A549 (cell line): ENCODE results near the gene BCORL1.

Experiments
- CBX8 ChIP-seq: fragments of 200-600 bp; sonication (generic); IDR thresholded peaks from 2 replicates; pipeline ENCODE4 v1.6.1; 2016
- CEBPB ChIP-seq, 2 experiments: fragments of >200 bp in 1 of 2; sonication (Bioruptor Twin) in 1 of 2; formaldehyde crosslinking in 1 of 2; IDR thresholded peaks; 2 replicates each; pipeline ENCODE4 v1.6.1; 2012 to 2016
- EHMT2 ChIP-seq: fragments of 200-600 bp; sonication (generic); IDR thresholded peaks from 2 replicates; pipeline ENCODE4 v1.6.1; 2016; ENCODE audit warnings: antibody characterized with exemption, low read depth, mild to moderate bottlenecking, moderate library complexity
- EP300 ChIP-seq, 2 experiments: fragments of >200 bp; sonication (Bioruptor Twin); formaldehyde crosslinking; IDR thresholded peaks; 2 replicates in 1 of 2; 3 replicates in 1 of 2; pipeline ENCODE4 v1.6.1; 2016 to 2017
- ESRRA ChIP-seq: fragments of 150-350 bp; IDR thresholded peaks from 2 replicates; pipeline ENCODE4 v1.6.1; 2014; ENCODE audit warnings: mild to moderate bottlenecking, low read length, borderline replicate concordance
- MAFK ChIP-seq: fragments of 450-650 bp; IDR thresholded peaks from 2 replicates; pipeline ENCODE4 v1.6.1; 2014; ENCODE audit not compliant: partially characterized antibody
- POLR2A ChIP-seq: IDR thresholded peaks from 2 replicates; pipeline ENCODE4 v1.6.1; 2012; ENCODE audit warnings: mild to moderate bottlenecking, low read length
- RFX5 ChIP-seq: fragments of 450-650 bp; IDR thresholded peaks from 2 replicates; pipeline ENCODE4 v1.7.1; 2014; ENCODE audit warnings: antibody characterized with exemption, mild to moderate bottlenecking, moderate library complexity
- TP53 ChIP-seq: fragments of 250-450 bp; sonication (Bioruptor Pico); IDR thresholded peaks from 2 replicates; pipeline ENCODE4 v1.5.0; 2021; ENCODE audit warnings: mild to moderate bottlenecking, moderate library complexity
- TF ChIP-seq, protein P1 (sequence below): fragments of 200-600 bp; sonication (generic); IDR thresholded peaks from 2 replicates; pipeline ENCODE4 v1.6.1; 2016; ENCODE audit warnings: antibody characterized with exemption, mild to moderate bottlenecking, moderate library complexity
- TF ChIP-seq, protein P2 (sequence below): fragments of >200 bp; sonication (Bioruptor Twin); formaldehyde crosslinking; IDR thresholded peaks from 3 replicates; pipeline ENCODE4 v1.5.1; 2016
- TF ChIP-seq, protein P3 (sequence below): IDR thresholded peaks from 2 replicates; pipeline ENCODE4 v1.6.1; 2012
- TF ChIP-seq, protein P4 (sequence below): fragments of 150-350 bp; IDR thresholded peaks from 2 replicates; pipeline ENCODE4 v1.6.1; 2014; ENCODE audit warnings: low read depth, mild to moderate bottlenecking, low read length
- TF ChIP-seq, protein P5 (sequence below): IDR thresholded peaks from 2 replicates; pipeline ENCODE4 v1.6.1; 2012

DNA sequence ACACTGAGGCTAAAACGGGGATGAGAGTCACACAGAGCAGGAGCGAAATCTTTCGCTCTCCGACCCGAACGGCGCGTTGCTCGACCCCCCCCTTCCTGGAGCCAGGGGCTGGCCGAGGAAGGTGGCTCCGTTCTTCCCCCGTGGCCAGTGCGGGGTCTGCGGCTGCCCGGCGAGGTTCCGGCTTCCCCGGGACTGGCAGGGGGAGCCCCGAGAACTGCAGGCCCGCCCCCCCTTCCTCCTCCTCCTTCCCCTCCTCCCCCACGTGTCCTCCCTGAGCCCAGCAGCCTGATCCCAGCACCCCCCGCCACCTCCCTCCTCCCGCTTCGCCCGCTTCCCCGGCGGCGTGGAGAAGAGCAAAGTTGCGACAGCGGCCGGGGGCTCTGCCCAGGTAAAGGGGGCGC, 2.4 kb upstream of the BCORL1 start:
- TF ChIP-seq, protein P1, sequence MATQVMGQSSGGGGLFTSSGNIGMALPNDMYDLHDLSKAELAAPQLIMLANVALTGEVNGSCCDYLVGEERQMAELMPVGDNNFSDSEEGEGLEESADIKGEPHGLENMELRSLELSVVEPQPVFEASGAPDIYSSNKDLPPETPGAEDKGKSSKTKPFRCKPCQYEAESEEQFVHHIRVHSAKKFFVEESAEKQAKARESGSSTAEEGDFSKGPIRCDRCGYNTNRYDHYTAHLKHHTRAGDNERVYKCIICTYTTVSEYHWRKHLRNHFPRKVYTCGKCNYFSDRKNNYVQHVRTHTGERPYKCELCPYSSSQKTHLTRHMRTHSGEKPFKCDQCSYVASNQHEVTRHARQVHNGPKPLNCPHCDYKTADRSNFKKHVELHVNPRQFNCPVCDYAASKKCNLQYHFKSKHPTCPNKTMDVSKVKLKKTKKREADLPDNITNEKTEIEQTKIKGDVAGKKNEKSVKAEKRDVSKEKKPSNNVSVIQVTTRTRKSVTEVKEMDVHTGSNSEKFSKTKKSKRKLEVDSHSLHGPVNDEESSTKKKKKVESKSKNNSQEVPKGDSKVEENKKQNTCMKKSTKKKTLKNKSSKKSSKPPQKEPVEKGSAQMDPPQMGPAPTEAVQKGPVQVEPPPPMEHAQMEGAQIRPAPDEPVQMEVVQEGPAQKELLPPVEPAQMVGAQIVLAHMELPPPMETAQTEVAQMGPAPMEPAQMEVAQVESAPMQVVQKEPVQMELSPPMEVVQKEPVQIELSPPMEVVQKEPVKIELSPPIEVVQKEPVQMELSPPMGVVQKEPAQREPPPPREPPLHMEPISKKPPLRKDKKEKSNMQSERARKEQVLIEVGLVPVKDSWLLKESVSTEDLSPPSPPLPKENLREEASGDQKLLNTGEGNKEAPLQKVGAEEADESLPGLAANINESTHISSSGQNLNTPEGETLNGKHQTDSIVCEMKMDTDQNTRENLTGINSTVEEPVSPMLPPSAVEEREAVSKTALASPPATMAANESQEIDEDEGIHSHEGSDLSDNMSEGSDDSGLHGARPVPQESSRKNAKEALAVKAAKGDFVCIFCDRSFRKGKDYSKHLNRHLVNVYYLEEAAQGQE: no peak
- TF ChIP-seq EP300 (IDR thresholded peaks at IDR 0.05) (no peak), POLR2A (no peak), RFX5 (no peak), CBX8 (no peak), ESRRA (no peak), CEBPB (IDR thresholded peaks at IDR 0.05) (no peak), EHMT2 (no peak), TP53 (CRISPR knock-in tag) (no peak), MAFK (no peak)
- TF ChIP-seq, protein P2, sequence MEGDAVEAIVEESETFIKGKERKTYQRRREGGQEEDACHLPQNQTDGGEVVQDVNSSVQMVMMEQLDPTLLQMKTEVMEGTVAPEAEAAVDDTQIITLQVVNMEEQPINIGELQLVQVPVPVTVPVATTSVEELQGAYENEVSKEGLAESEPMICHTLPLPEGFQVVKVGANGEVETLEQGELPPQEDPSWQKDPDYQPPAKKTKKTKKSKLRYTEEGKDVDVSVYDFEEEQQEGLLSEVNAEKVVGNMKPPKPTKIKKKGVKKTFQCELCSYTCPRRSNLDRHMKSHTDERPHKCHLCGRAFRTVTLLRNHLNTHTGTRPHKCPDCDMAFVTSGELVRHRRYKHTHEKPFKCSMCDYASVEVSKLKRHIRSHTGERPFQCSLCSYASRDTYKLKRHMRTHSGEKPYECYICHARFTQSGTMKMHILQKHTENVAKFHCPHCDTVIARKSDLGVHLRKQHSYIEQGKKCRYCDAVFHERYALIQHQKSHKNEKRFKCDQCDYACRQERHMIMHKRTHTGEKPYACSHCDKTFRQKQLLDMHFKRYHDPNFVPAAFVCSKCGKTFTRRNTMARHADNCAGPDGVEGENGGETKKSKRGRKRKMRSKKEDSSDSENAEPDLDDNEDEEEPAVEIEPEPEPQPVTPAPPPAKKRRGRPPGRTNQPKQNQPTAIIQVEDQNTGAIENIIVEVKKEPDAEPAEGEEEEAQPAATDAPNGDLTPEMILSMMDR: no peak
- TF ChIP-seq, protein P3, sequence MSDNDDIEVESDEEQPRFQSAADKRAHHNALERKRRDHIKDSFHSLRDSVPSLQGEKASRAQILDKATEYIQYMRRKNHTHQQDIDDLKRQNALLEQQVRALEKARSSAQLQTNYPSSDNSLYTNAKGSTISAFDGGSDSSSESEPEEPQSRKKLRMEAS: no peak
- TF ChIP-seq, protein P4, sequence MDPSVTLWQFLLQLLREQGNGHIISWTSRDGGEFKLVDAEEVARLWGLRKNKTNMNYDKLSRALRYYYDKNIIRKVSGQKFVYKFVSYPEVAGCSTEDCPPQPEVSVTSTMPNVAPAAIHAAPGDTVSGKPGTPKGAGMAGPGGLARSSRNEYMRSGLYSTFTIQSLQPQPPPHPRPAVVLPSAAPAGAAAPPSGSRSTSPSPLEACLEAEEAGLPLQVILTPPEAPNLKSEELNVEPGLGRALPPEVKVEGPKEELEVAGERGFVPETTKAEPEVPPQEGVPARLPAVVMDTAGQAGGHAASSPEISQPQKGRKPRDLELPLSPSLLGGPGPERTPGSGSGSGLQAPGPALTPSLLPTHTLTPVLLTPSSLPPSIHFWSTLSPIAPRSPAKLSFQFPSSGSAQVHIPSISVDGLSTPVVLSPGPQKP: no peak
- TF ChIP-seq, protein P5, sequence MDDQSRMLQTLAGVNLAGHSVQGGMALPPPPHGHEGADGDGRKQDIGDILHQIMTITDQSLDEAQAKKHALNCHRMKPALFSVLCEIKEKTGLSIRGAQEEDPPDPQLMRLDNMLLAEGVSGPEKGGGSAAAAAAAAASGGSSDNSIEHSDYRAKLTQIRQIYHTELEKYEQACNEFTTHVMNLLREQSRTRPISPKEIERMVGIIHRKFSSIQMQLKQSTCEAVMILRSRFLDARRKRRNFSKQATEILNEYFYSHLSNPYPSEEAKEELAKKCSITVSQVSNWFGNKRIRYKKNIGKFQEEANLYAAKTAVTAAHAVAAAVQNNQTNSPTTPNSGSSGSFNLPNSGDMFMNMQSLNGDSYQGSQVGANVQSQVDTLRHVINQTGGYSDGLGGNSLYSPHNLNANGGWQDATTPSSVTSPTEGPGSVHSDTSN: no peak
